Psoas muscle (tissue), 8 donors: ENCODE results near the gene KRT7. TPM values are rescaled to one million over a fixed set of nuclear protein-coding genes. Genes with fewer than 3 reads are reported as not detected.
"Not testable (repeated sequence)": the region's sequence is repeated elsewhere in the genome, so short reads cannot be mapped to it uniquely, and the experiment has no call there.

ENCODE experiments used
- ATAC-seq, 4 donors: fragments of 200-7000 bp; cut with Tn5 transposase; one replicate each; pipeline ENCODE4 v1.9.1; 2020; ENCODE audit warnings: moderate library complexity in 3 of 4, mild to moderate bottlenecking in 2 of 4
- DNase-seq, 2 donors: peaks; one replicate each; pipeline ENCODE4 v3.0.0-alpha.2; 2020
- H3K27ac ChIP-seq: fragments of 200-600 bp; one replicate; pipeline ENCODE4 v1.8.0; 2022
- H3K27me3 ChIP-seq, 3 donors: fragments of 200-600 bp in 1 of 3; one replicate each; pipeline versions ENCODE4 v1.6.1 to v1.8.0; 2013 to 2022; ENCODE audit warnings: low read length in 2 of 3, mild to moderate bottlenecking in 2 of 3, moderate library complexity in 1 of 3; ENCODE audit not compliant: insufficient read depth in 3 of 3
- H3K36me3 ChIP-seq, 2 donors: fragments of 200-600 bp in 1 of 2; one replicate each; pipeline versions ENCODE4 v1.6.1 to v1.8.0; 2013 to 2022; ENCODE audit warnings: low read depth in 1 of 2, mild to moderate bottlenecking in 1 of 2, moderate library complexity in 1 of 2; ENCODE audit not compliant: insufficient read depth in 1 of 2
- H3K4me1 ChIP-seq: fragments of 200-600 bp; one replicate; pipeline ENCODE4 v1.8.0; 2022
- H3K4me3 ChIP-seq: fragments of 200-600 bp; one replicate; pipeline ENCODE4 v1.8.0; 2022; ENCODE audit warnings: mild to moderate bottlenecking
- H3K9me3 ChIP-seq: fragments of 200-600 bp; one replicate; pipeline ENCODE4 v1.8.0; 2022
- WGBS, 3 donors: extraction: QIAGEN DNeasy Blood & Tissue Kit; methylation state at CpG; one replicate each; pipeline versions ENCODE4 v1.1.6 to v1.1.7; 2013; 5-methylcytosine and 5-hydroxymethylcytosine counted together
- intact Hi-C, 2 donors: fragments of 100-400 bp; cut with DNase I; formaldehyde crosslinking; loops; one replicate each; pipeline versions ENCODE4 v1.11.0 to v1.14.2; 2022
- polyA plus RNA-seq, 3 donors: library from polyadenylated mRNA; stranded (reverse); fragments of 200-250 nt; gene quantifications; one replicate each; pipeline ENCODE4 v1.2.3, GENCODE V29; 2013
- total RNA-seq, 4 donors: library from RNA; stranded (reverse); fragmentation: NEBNext Ultra II Directional in 2 of 4; extraction: Animal tissue kit (Norgen Biotek cat#: 25700) in 2 of 4; gene quantifications; one replicate each; pipeline versions ENCODE4 v1.2.1 to v1.2.4, GENCODE V29; 2021 to 2023
- TF ChIP-seq, protein P1 (sequence below): fragments of 200-600 bp; IDR thresholded peaks from one replicate; pipeline ENCODE4 v1.8.0; 2022; ENCODE audit warnings: antibody characterized with exemption
- donor health status: healthy with polysubstance abuse.
- donor health status: DM: no; HTN: no; CAD: no; lungs with moderate emphysema.
- donor health status: Bipolar disorder and iron deficiency.
- donor health status: healthy.
- donor health status: DM: yes; HTN: yes; CAD: no.
- donor health status: DM: no; HTN: no; CAD: no.
- donor health status: DM: no; HTN: no; CAD: no.
- donor health status: DM: yes; HTN: yes; CAD: no.

KRT7 gene
- total and polyA plus RNA-seq, 7 donors = 0.39 to 3.9 (median 1.6) TPM

GRCh38 chr12:52256584-52256935, 23.5 kb downstream of the KRT7 start:
- DNase-seq (peak in 1 of 2 donors; percentile 8), ATAC-seq (no peak)
- TF ChIP-seq, protein P1, sequence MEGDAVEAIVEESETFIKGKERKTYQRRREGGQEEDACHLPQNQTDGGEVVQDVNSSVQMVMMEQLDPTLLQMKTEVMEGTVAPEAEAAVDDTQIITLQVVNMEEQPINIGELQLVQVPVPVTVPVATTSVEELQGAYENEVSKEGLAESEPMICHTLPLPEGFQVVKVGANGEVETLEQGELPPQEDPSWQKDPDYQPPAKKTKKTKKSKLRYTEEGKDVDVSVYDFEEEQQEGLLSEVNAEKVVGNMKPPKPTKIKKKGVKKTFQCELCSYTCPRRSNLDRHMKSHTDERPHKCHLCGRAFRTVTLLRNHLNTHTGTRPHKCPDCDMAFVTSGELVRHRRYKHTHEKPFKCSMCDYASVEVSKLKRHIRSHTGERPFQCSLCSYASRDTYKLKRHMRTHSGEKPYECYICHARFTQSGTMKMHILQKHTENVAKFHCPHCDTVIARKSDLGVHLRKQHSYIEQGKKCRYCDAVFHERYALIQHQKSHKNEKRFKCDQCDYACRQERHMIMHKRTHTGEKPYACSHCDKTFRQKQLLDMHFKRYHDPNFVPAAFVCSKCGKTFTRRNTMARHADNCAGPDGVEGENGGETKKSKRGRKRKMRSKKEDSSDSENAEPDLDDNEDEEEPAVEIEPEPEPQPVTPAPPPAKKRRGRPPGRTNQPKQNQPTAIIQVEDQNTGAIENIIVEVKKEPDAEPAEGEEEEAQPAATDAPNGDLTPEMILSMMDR = no peak
- H3K36me3 ChIP-seq = no peaks in the 10 kb centered on the region
- WGBS, 3 donors = 47 to 89% (median 72%) methylated on average over 2 of the region's 2 CpGs
- H3K27ac ChIP-seq = no peak overlapping the region
- intact Hi-C loops = no loop called here
- H3K4me1 ChIP-seq = no peaks in the 10 kb centered on the region
- H3K27me3 ChIP-seq = peaks cover 0 to 49% (median 8%) of the 10 kb centered on the region in 3 donors
- H3K4me3 ChIP-seq = no peak overlapping the region
- H3K9me3 ChIP-seq = no peaks in the 10 kb centered on the region

DNA sequence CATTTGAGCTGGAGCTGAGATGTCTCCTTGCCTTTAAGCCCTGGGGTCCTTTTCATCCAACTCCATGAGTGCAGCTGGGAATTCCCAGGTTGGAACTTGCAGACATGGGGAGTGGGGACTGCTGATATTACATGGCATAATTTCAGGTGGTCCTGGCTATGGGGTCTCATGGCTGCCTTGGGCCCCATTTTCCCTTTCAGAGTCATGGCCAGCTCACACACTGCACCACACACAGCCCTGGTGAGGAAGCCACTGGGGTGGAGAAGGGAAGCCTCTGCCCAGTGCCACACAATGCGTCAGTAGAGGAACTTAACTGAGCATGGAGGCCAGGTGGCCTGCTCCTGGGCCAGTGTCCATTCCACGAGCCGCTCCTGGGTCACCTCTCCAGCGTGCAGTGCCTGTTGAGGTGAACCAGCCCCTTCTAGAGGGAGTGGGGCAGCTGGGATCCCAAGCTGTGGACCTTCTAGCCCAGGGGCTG, 24.1 kb downstream of the KRT7 start:
- Histone ChIP-seq H3K9me3 (no peaks in the 10 kb centered on the region), H3K4me1 (no peaks in the 10 kb centered on the region), H3K27ac (no peak overlapping the region), H3K36me3 (no peaks in the 10 kb centered on the region), H3K27me3 (peaks cover 0 to 50% (median 8%) of the 10 kb centered on the region in 3 donors), H3K4me3 (no peak overlapping the region)
- ATAC-seq = no peak
- intact Hi-C loops = no loop called here
- DNase-seq = no peak
- WGBS, 3 donors = 88 to 98% (median 89%) methylated on average over 4 of the region's 4 CpGs
- TF ChIP-seq, protein P1 = no peak

- DNase-seq, ATAC-seq, H3K36me3 ChIP-seq, H3K4me1 ChIP-seq, H3K27ac ChIP-seq, intact Hi-C loops, H3K9me3 ChIP-seq, H3K4me3 ChIP-seq: not testable (repeated sequence)
- WGBS, 3 donors = 73 to 91% (median 82%) methylated on average over 6 to 13 of the region's 13 CpGs
- H3K27me3 ChIP-seq = peaks cover 0 to 50% (median 8%) of the 10 kb centered on the region in 3 donors
Observed at GRCh38 chr12:52257922-52258321, 24.9 kb downstream of the KRT7 start.

GRCh38 chr12:52258335-52258901, 25.4 kb downstream of the KRT7 start:
- DNase-seq (no peak), ATAC-seq (peak in 3 of 4 donors; percentile 40 to 46 (median 46))
- intact Hi-C loops = no loop called here
- TF ChIP-seq, protein P1 = no peak
- Histone ChIP-seq H3K27me3 (peaks cover 0 to 50% (median 8%) of the 10 kb centered on the region in 3 donors), H3K36me3 (no peaks in the 10 kb centered on the region), H3K27ac (no peak overlapping the region), H3K9me3 (no peaks in the 10 kb centered on the region), H3K4me1 (no peaks in the 10 kb centered on the region), H3K4me3 (no peak overlapping the region)
- WGBS, 3 donors = 12 to 20% (median 15%) methylated on average over 27 to 72 of the region's 72 CpGs

- ATAC-seq (no peak), DNase-seq (no peak)
- intact Hi-C loops = no loop called here
- peaks cover 0 to 50% (median 8%) of the 10 kb centered on the region in 3 donors for H3K27me3 ChIP-seq
- no peaks in the 10 kb centered on the region for H3K4me1 ChIP-seq
- TF ChIP-seq, protein P1 = no peak
- H3K4me3 ChIP-seq = no peak overlapping the region
- WGBS, 3 donors = 63 to 78% (median 77%) methylated on average over 6 of the region's 6 CpGs
- no peaks in the 10 kb centered on the region for H3K36me3 ChIP-seq
- H3K27ac ChIP-seq = no peak overlapping the region
- no peaks in the 10 kb centered on the region for H3K9me3 ChIP-seq
Observed at GRCh38 chr12:52259657-52260243, 26.7 kb downstream of the KRT7 start.
